Loucy (cell line): ENCODE measurements around the gene TINAG.
A peak's percentile ranks its signal among the peaks of the same experiment; 100 is the strongest.

Experiments used
- H2AFZ ChIP-seq: fragments of 200-600 bp; sonication (generic); 2 replicates; pipeline ENCODE4 v1.6.0; 2016; ENCODE audit warnings: antibody characterized with exemption, mild to moderate bottlenecking, low read length, moderate library complexity
- H3F3A ChIP-seq: fragments of 200-600 bp; 2 replicates; pipeline ENCODE4 v1.6.0; 2016; ENCODE audit warnings: antibody characterized with exemption, low read depth, mild to moderate bottlenecking
- H3K27me3 ChIP-seq: fragments of 200-600 bp; sonication (generic); 2 replicates; pipeline ENCODE4 v1.6.1; 2014; ENCODE audit warnings: low read length, mild to moderate bottlenecking; ENCODE audit not compliant: insufficient read depth, poor library complexity, severe bottlenecking
- H3K36me3 ChIP-seq: fragments of 200-600 bp; sonication (generic); 2 replicates; pipeline ENCODE4 v1.6.1; 2016; ENCODE audit warnings: low read length; ENCODE audit not compliant: insufficient read depth
- H3K4me1 ChIP-seq: fragments of 200-600 bp; sonication (generic); 2 replicates; pipeline ENCODE4 v1.5.1; 2014; ENCODE audit warnings: low read length, mild to moderate bottlenecking; ENCODE audit not compliant: insufficient read depth, poor library complexity, severe bottlenecking
- H3K4me2 ChIP-seq: fragments of 200-600 bp; sonication (generic); 2 replicates; pipeline ENCODE4 v1.6.0; 2014; ENCODE audit warnings: antibody characterized with exemption, low read length, low read depth, mild to moderate bottlenecking; ENCODE audit not compliant: poor library complexity, severe bottlenecking
- H3K4me3 ChIP-seq: fragments of 200-600 bp; sonication (generic); 2 replicates; pipeline ENCODE4 v1.5.1; 2014; ENCODE audit warnings: low read length, mild to moderate bottlenecking, mixed read lengths; ENCODE audit not compliant: poor library complexity, severe bottlenecking
- H3K79me2 ChIP-seq: fragments of 200-600 bp; sonication (generic); 2 replicates; pipeline ENCODE4 v1.6.1; 2014; ENCODE audit warnings: low read length; ENCODE audit not compliant: insufficient read depth
- H3K9ac ChIP-seq: fragments of 200-600 bp; sonication (generic); 2 replicates; pipeline ENCODE4 v1.6.0; 2014; ENCODE audit warnings: mild to moderate bottlenecking, low read depth, low read length, moderate library complexity; ENCODE audit not compliant: poor library complexity, severe bottlenecking
- H3K9me2 ChIP-seq: fragments of 200-600 bp; sonication (generic); replicated peaks from 2 replicates; pipeline ENCODE4 v1.6.1; 2016; ENCODE audit warnings: low read depth, low read length, mixed read lengths
- H3K9me3 ChIP-seq: fragments of 200-600 bp; sonication (generic); 2 replicates; pipeline ENCODE4 v1.6.1; 2014; ENCODE audit warnings: mild to moderate bottlenecking, antibody characterized with exemption, low read length, low read depth; ENCODE audit not compliant: insufficient read depth
- H4K20me1 ChIP-seq: fragments of 200-600 bp; sonication (generic); 2 replicates; pipeline ENCODE4 v1.6.0; 2014; ENCODE audit warnings: antibody characterized with exemption, low read length, mild to moderate bottlenecking; ENCODE audit not compliant: insufficient read depth, poor library complexity, severe bottlenecking
- CTCF ChIP-seq: fragments of 200-600 bp; sonication (generic); conservative IDR thresholded peaks from 2 replicates; pipeline ENCODE4 v1.5.1; 2014; ENCODE audit warnings: mild to moderate bottlenecking, antibody characterized with exemption, low read length
- EZH2phosphoT487 ChIP-seq: fragments of 200-600 bp; IDR thresholded peaks from 2 replicates; pipeline ENCODE4 v1.6.1; 2018; ENCODE audit warnings: antibody characterized with exemption, mild to moderate bottlenecking, moderate library complexity, borderline replicate concordance

TINAG gene

GRCh38 chr6:54353975-54354374 lies 45.7 kb downstream of the TINAG start:
- Histone ChIP-seq H3K36me3 (no peaks in the 10 kb centered on the region), H3K9ac (no peak overlapping the region), H3K4me3 (no peak overlapping the region), H3K79me2 (no peaks in the 10 kb centered on the region), H3K27me3 (no peaks in the 10 kb centered on the region), H3K4me1 (no peaks in the 10 kb centered on the region), H4K20me1 (no peaks in the 10 kb centered on the region), H3F3A (no peaks in the 10 kb centered on the region), H3K9me2 (no peaks in the 10 kb centered on the region), H3K4me2 (no peak overlapping the region), H2AFZ (no peak overlapping the region), H3K9me3 (no peaks in the 10 kb centered on the region)
- TF ChIP-seq CTCF (no peak), EZH2phosphoT487 (no peak)

- Histone ChIP-seq H3K9me3 (no peaks in the 10 kb centered on the region), H3K79me2 (no peaks in the 10 kb centered on the region), H4K20me1 (no peaks in the 10 kb centered on the region), H3K27me3 (no peaks in the 10 kb centered on the region), H3K9ac (no peak overlapping the region), H3K4me1 (no peaks in the 10 kb centered on the region), H3K36me3 (no peaks in the 10 kb centered on the region), H3F3A (no peaks in the 10 kb centered on the region), H3K4me3 (no peak overlapping the region), H2AFZ (peak overlapping the region; percentile 35; the same call in 1 of the 2 replicates), H3K9me2 (no peaks in the 10 kb centered on the region), H3K4me2 (no peak overlapping the region)
- no peak for TF ChIP-seq CTCF
- no peak for TF ChIP-seq EZH2phosphoT487
These were observed 46.4 kb downstream of the TINAG start for GRCh38 chr6:54354608-54355007.

GRCh38 chr6:54357141-54357540 lies 48.9 kb downstream of the TINAG start:
- no peak overlapping the region for H3K4me2 ChIP-seq
- H3K4me1 ChIP-seq, result no peaks in the 10 kb centered on the region
- H3K27me3 ChIP-seq, result no peaks in the 10 kb centered on the region
- no peaks in the 10 kb centered on the region for H3F3A ChIP-seq
- no peak overlapping the region for H2AFZ ChIP-seq
- H3K9me2 ChIP-seq, result no peaks in the 10 kb centered on the region
- no peaks in the 10 kb centered on the region for H3K79me2 ChIP-seq
- H3K36me3 ChIP-seq, result no peaks in the 10 kb centered on the region
- no peak overlapping the region for H3K9ac ChIP-seq
- H4K20me1 ChIP-seq, result no peaks in the 10 kb centered on the region
- TF ChIP-seq CTCF, result no peak
- TF ChIP-seq EZH2phosphoT487, result no peak
- no peaks in the 10 kb centered on the region for H3K9me3 ChIP-seq
- no peak overlapping the region for H3K4me3 ChIP-seq
